Measurements from ENCODE around the gene PRSS53. TPM values are rescaled to one million over a fixed set of nuclear protein-coding genes. Genes with fewer than 3 reads are reported as not detected.

Gene PRSS53
- total RNA-seq, 1 donor = 2.9 TPM

DNA sequence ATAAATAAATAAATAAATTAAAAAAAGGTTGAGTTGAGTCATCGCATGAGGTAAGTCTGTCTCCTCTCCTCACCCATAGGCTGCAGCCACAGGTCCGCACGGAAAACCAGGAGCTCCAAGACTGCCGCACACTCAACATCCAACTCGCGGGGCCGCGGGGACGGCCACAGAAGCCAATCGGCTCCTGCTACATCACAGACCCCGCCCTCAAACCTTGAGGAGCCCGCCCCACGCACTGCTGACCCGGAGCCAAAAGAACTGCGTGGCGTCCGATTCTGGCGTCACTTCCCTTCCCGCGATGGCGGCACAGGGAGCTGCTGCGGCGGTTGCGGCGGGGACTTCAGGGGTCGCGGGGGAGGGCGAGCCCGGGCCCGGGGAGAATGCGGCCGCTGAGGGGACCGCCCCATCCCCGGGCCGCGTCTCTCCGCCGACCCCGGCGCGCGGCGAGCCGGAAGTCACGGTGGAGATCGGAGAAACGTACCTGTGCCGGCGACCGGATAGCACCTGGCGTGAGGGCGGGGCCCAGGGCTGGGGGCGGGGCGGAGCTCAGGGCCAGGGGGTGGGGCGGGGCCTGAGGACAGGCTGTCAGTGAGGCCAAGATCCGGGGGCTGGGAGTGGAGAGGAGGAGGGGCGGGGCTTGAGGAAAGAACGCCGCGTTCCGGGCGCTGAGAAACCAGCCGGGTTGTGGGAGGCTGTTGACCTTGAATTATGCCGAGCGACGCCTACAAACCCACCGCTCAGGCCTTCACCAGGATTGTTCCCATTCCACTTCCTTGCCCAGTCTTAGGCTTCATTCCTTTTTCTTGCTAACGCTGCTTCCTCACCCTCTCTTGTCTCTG is 28.9 kb upstream of the PRSS53 start, which contains the start of gene KAT8:
Gene KAT8 (plus strand): TSS at position 281 of the 839 bp plus-strand sequence. CDS start 18 bp downstream, at position 299.
- H2AFZ ChIP-seq (ENCODE audit: low read length) = peak within 1 kb of the TSS; percentile 86
- TF ChIP-seq, protein P1, sequence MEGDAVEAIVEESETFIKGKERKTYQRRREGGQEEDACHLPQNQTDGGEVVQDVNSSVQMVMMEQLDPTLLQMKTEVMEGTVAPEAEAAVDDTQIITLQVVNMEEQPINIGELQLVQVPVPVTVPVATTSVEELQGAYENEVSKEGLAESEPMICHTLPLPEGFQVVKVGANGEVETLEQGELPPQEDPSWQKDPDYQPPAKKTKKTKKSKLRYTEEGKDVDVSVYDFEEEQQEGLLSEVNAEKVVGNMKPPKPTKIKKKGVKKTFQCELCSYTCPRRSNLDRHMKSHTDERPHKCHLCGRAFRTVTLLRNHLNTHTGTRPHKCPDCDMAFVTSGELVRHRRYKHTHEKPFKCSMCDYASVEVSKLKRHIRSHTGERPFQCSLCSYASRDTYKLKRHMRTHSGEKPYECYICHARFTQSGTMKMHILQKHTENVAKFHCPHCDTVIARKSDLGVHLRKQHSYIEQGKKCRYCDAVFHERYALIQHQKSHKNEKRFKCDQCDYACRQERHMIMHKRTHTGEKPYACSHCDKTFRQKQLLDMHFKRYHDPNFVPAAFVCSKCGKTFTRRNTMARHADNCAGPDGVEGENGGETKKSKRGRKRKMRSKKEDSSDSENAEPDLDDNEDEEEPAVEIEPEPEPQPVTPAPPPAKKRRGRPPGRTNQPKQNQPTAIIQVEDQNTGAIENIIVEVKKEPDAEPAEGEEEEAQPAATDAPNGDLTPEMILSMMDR (IDR thresholded peaks at IDR 0.05; ENCODE audit: extremely low read depth, low read depth, low read length) = no peak
- H3K4me1 ChIP-seq (ENCODE audit: insufficient read depth, low read length) = peaks cover 11% of the 10 kb centered on the region
- H4K20me1 ChIP-seq (ENCODE audit: insufficient read depth, low read length) = peaks cover 6% of the 10 kb centered on the region
- H3K79me2 ChIP-seq (ENCODE audit: insufficient read depth, low read length) = peaks cover 24% of the 10 kb centered on the region
- H3K27me3 ChIP-seq (ENCODE audit: insufficient read depth, low read length) = no peaks in the 10 kb centered on the region
- H3K27ac ChIP-seq (ENCODE audit: low read depth, low read length) = peak within 1 kb of the TSS; percentile 97
- H3K36me3 ChIP-seq (ENCODE audit: insufficient read depth, low read length) = peaks cover 39% of the 10 kb centered on the region
- no peaks in the 10 kb centered on the region for H3K9me3 ChIP-seq (ENCODE audit: low read depth, low read length)
- H3K4me3 ChIP-seq (ENCODE audit: insufficient read depth, low read length) = peak within 1 kb of the TSS; percentile 80
- peak; percentile 99 for DNase-seq (ENCODE audit: insufficient read length, low spot score, missing footprints)
- peak within 1 kb of the TSS; percentile 95 for H3K4me2 ChIP-seq (ENCODE audit: insufficient read depth, low read length)

DNA sequence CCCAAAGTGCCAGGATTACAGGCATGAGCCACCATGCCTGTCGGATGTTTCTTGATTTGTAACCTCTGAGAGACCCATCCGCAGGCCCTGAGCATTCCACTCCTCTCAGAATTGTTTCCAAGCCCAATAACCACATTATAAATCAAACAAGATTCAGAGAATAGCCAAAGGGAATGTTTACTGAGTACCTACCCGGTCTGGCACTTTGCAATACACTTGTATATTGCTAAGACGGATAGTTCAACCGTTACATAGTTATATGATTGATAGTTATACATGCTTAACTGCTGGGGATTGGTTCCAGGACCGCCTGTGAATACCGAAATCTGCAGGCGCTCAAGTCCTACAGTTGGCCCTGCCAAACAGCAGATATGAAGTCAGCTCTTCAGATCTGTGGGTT is 25.7 kb upstream of the PRSS53 start:
- no peak overlapping the region for H2AFZ ChIP-seq (ENCODE audit: low read length)
- H4K20me1 ChIP-seq (ENCODE audit: insufficient read depth, low read length) = peaks cover 9% of the 10 kb centered on the region
- no peaks in the 10 kb centered on the region for H3K9me3 ChIP-seq (ENCODE audit: low read depth, low read length)
- TF ChIP-seq, protein P1 (IDR thresholded peaks at IDR 0.05; ENCODE audit: extremely low read depth, low read depth, low read length) = no peak
- peaks cover 12% of the 10 kb centered on the region for H3K4me1 ChIP-seq (ENCODE audit: insufficient read depth, low read length)
- H3K4me3 ChIP-seq (ENCODE audit: insufficient read depth, low read length) = no peak overlapping the region
- H3K27ac ChIP-seq (ENCODE audit: low read depth, low read length) = no peak overlapping the region
- peaks cover 39% of the 10 kb centered on the region for H3K36me3 ChIP-seq (ENCODE audit: insufficient read depth, low read length)
- no peaks in the 10 kb centered on the region for H3K27me3 ChIP-seq (ENCODE audit: insufficient read depth, low read length)
- no peak overlapping the region for H3K4me2 ChIP-seq (ENCODE audit: insufficient read depth, low read length)
- DNase-seq (ENCODE audit: insufficient read length, low spot score, missing footprints) = peak; percentile 35
- H3K79me2 ChIP-seq (ENCODE audit: insufficient read depth, low read length) = peaks cover 16% of the 10 kb centered on the region

GRCh38 chr16:31113121-31114120 is 24.7 kb upstream of the PRSS53 start:
- DNase-seq (ENCODE audit: insufficient read length, low spot score, missing footprints) = peak; percentile 47
- H3K4me2 ChIP-seq (ENCODE audit: insufficient read depth, low read length) = no peak overlapping the region
- no peaks in the 10 kb centered on the region for H3K9me3 ChIP-seq (ENCODE audit: low read depth, low read length)
- H3K27ac ChIP-seq (ENCODE audit: low read depth, low read length) = no peak overlapping the region
- peaks cover 16% of the 10 kb centered on the region for H3K4me1 ChIP-seq (ENCODE audit: insufficient read depth, low read length)
- H3K27me3 ChIP-seq (ENCODE audit: insufficient read depth, low read length) = no peaks in the 10 kb centered on the region
- H3K36me3 ChIP-seq (ENCODE audit: insufficient read depth, low read length) = peaks cover 38% of the 10 kb centered on the region
- no peak overlapping the region for H3K4me3 ChIP-seq (ENCODE audit: insufficient read depth, low read length)
- TF ChIP-seq, protein P1 (IDR thresholded peaks at IDR 0.05; ENCODE audit: extremely low read depth, low read depth, low read length) = no peak
- peaks cover 18% of the 10 kb centered on the region for H3K79me2 ChIP-seq (ENCODE audit: insufficient read depth, low read length)
- H4K20me1 ChIP-seq (ENCODE audit: insufficient read depth, low read length) = peaks cover 4% of the 10 kb centered on the region
- no peak overlapping the region for H2AFZ ChIP-seq (ENCODE audit: low read length)
